Globus pallidus (tissue), 1 donor: ENCODE measurements around the gene UBE2S.

ENCODE experiments used
- DNase-seq: peaks from one replicate; pipeline ENCODE4 v3.0.0-alpha.2; 2015; ENCODE audit warnings: low spot score

The UBE2S gene

GRCh38 chr19:55383279-55384130 lies 24.1 kb downstream of the UBE2S start:
- peak; percentile 40 for DNase-seq

GRCh38 chr19:55382522-55383054 lies 25.0 kb downstream of the UBE2S start:
- DNase-seq, result no peak

GRCh38 chr19:55382013-55382412 lies 25.6 kb downstream of the UBE2S start:
- no peak for DNase-seq

- no peak for DNase-seq
Measured at GRCh38 chr19:55379174-55379573, 28.4 kb downstream of the UBE2S start.

- no peak for DNase-seq
Measured at GRCh38 chr19:55377356-55378131, 30.0 kb downstream of the UBE2S start.

GRCh38 chr19:55376241-55376933 lies 31.2 kb downstream of the UBE2S start, which contains the start of gene TMEM190:
Gene TMEM190, plus strand, starts transcription at chr19:55376826. Its CDS starts 28 bp downstream, at chr19:55376854.
- DNase-seq, result no peak

GRCh38 chr19:55373993-55374757 lies 33.4 kb downstream of the UBE2S start:
- DNase-seq, result no peak

- no peak for DNase-seq
Measured at GRCh38 chr19:55373306-55373992, 34.1 kb downstream of the UBE2S start.

GRCh38 chr19:55372316-55373081 lies 35.1 kb downstream of the UBE2S start:
- no peak for DNase-seq

- DNase-seq, result no peak
Measured at GRCh38 chr19:55370305-55370988, 37.1 kb downstream of the UBE2S start, which contains the start of gene IL11. Gene IL11, minus strand, starts transcription at chr19:55370463. Its CDS starts 153 bp downstream, at chr19:55370310.

- no peak for DNase-seq
Measured at GRCh38 chr19:55369653-55370304, 37.8 kb downstream of the UBE2S start.

GRCh38 chr19:55368701-55369563 lies 38.7 kb downstream of the UBE2S start:
- DNase-seq, result no peak

GRCh38 chr19:55368106-55368505 lies 39.5 kb downstream of the UBE2S start:
- no peak for DNase-seq

GRCh38 chr19:55366790-55367189 lies 40.8 kb downstream of the UBE2S start:
- no peak for DNase-seq

- no peak for DNase-seq
Measured at GRCh38 chr19:55365964-55366363, 41.6 kb downstream of the UBE2S start.

GRCh38 chr19:55365245-55365644 lies 42.3 kb downstream of the UBE2S start:
- DNase-seq, result no peak

GRCh38 chr19:55362990-55363716 lies 44.4 kb downstream of the UBE2S start, which contains the start of gene GARIN5B:
Gene GARIN5B, minus strand, starts transcription at chr19:55363260. Its CDS starts 194 bp downstream, at chr19:55363066.
- DNase-seq, result no peak
